Measurements from ENCODE around the gene PLPPR5.

DNA sequence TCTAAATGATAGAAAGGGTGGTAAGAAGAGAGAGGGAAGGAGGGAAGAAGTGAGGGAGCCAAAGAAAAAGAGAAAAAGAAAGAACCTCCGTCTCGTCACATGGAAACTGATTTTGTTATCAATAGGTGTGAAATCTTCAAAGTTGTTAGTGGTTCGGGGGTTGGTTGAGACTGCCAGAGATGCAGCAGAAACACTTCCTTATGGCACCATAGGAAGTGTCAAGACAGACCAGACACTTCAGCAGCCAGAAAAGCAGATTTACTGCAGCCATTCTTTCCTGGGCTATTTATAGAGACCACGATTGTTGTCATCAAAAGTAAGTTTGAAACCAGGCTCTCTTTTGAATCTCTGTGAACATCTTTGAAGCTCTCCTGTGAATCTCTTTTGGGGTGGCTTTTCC, 150.5 kb downstream of the PLPPR5 start:
- TF ChIP-seq CTCF (IDR thresholded peaks at IDR 0.05) (no peak), EZH2 (IDR thresholded peaks at IDR 0.05) (no peak)
